ENCODE measurements around the gene STPG3.
"Not testable (repeated sequence)": the region's sequence is repeated elsewhere in the genome, so short reads cannot be mapped to it uniquely, and the experiment has no call there.

The STPG3 gene

DNA sequence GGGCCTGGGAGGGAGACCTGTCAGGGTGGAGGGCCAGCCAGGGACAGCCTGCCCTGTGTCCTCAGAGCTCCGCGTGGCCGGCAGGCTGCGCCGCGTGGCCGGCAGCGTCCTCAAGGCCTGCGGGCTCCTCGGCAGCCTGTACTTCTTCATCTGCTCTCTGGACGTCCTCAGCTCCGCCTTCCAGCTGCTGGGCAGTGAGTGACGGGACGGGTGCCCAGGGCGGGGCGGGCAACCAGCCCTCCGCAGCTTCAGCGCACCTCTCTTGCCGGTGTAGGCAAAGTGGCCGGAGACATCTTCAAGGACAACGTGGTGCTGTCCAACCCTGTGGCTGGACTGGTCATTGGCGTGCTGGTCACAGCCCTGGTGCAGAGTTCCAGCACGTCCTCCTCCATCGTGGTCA, 18.6 kb upstream of the STPG3 start:
- in situ Hi-C loops (cut with HindIII; ENCODE audit: low sequenced_read_pairs), result no loop called here

GRCh38 chr9:137233143-137233980, 17.7 kb upstream of the STPG3 start:
- in situ Hi-C loops (cut with HindIII; ENCODE audit: low sequenced_read_pairs), result no loop called here

DNA sequence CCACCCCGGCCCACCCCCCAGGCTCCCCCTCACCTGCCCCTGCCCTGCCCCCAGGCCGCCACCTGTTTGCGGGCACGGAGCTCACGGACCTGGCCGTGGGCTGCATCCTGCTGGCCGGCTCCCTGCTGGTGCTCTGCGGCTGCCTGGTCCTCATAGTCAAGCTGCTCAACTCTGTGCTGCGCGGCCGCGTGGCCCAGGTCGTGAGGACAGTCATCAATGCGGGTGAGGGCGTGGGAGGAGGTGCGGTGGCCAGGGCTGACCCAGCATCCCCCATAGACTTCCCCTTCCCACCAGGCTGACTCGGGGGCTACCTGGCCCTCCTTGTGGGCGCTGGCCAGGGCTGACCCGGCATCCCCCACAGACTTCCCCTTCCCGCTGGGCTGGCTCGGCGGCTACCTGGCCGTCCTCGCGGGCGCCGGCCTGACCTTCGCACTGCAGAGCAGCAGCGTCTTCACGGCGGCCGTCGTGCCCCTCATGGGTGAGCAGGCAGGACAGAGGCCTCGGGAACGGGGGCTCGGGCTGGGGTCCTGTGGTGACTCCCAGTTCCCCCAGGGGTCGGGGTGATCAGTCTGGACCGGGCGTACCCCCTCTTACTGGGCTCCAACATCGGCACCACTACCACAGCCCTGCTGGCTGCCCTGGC, 16.9 kb upstream of the STPG3 start:
- in situ Hi-C loops (cut with HindIII; ENCODE audit: low sequenced_read_pairs), result no loop called here

DNA sequence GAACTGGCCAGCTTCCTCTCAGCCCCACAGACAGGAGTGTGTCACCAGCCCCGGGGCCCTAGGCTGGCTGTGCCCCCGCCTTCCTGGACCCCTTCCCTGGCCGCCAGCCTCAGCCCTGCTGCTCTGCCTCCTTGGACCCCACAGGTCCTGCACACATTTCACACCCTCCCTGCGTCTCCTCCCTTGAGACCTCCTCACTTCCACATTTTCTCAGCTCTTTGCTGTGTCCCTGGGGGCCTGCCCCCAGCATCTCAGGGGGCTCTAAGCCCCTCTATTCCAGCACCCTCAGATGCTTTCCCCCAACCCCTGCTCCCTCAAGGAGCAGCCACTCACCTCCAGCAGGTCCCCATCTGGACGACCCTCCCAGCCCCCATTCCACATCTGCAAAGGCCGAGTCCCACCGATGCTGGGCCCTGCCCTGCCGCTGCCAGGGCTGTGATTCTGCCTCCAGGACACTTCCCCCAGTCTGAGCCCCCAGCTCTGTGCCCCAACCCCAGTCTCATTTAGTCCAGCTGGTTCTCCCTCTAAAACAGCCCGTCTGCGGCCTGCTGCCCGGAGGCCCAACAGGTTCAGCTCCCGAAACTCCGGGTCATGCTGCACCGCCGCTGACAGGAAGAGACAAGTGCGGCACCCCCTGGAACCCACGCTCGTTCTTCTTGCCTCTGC, 16.2 kb upstream of the STPG3 start:
- in situ Hi-C loops (cut with HindIII; ENCODE audit: low sequenced_read_pairs), result no loop called here

- in situ Hi-C loops (cut with HindIII; ENCODE audit: low sequenced_read_pairs), result no loop called here
Measured at GRCh38 chr9:137235424-137236237, 15.5 kb upstream of the STPG3 start.

- in situ Hi-C loops (cut with HindIII; ENCODE audit: low sequenced_read_pairs), result no loop called here
Measured at GRCh38 chr9:137236238-137236935, 14.7 kb upstream of the STPG3 start.

DNA sequence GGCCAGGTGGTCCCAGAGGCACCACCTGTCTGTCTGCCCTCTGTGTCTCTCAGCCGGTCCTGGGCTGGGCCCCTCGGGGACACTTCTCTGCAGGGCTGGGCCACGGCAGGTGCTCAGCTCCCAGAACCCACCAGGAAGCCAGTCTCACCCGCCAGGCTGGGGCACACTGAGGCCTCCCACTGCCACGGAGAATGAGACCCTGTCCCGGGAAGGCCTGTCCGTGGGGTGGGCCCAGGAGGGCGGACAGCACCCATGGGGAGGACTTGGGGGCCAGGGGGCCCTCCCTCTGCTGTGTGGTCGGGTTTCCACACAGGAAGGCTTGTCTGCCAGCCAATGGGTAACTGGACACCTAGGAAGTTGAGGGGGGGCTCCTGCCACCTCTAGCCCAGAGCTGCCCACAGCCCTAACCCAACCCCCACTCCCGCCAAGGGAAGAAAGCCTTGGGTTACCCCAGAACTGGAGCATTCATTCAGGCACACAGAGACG, 14.1 kb upstream of the STPG3 start:
- in situ Hi-C loops (cut with HindIII; ENCODE audit: low sequenced_read_pairs), result no loop called here

GRCh38 chr9:137237759-137238726, 13.0 kb upstream of the STPG3 start:
- in situ Hi-C loops (cut with HindIII; ENCODE audit: low sequenced_read_pairs), result no loop called here

- in situ Hi-C loops (cut with HindIII; ENCODE audit: low sequenced_read_pairs), result not testable (repeated sequence)
Measured at GRCh38 chr9:137239541-137240200, 11.4 kb upstream of the STPG3 start.

GRCh38 chr9:137240318-137240840, 10.7 kb upstream of the STPG3 start:
- in situ Hi-C loops (cut with HindIII; ENCODE audit: low sequenced_read_pairs), result no loop called here

DNA sequence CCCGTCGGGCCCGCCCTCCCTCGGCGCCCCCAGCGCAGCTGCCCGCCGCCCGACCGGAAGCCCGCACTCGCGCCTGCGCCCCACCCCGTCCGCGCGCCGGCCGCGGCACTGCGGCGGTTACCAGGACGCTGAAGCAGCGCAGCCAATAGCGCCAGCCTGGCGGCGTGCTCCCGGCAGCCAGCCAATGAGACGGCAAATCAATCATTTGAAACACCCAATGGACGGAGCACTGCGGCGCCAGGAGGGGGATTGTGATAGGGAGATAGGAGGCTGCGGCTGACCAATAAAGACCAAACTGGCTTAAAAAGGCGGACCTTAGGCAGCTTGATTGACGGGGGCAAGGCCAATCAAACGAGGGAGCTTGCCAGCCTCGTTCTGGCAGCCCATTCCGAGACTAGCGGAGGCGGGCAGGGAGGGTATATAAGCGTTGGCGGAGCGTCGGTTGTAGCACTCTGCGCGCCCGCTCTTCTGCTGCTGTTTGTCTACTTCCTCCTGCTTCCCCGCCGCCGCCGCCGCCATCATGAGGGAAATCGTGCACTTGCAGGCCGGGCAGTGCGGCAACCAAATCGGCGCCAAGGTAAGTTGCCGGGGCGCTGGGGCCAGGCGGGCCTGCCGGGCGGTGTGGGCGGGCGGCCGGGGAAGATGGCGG, 10.1 kb upstream of the STPG3 start, which contains the start of gene TUBB4B:
TUBB4B (plus strand) TSS at position 447 of the 649 bp plus-strand sequence; CDS start at position 521, 74 bp downstream.
- in situ Hi-C loops (cut with HindIII; ENCODE audit: low sequenced_read_pairs), result no loop called here

DNA sequence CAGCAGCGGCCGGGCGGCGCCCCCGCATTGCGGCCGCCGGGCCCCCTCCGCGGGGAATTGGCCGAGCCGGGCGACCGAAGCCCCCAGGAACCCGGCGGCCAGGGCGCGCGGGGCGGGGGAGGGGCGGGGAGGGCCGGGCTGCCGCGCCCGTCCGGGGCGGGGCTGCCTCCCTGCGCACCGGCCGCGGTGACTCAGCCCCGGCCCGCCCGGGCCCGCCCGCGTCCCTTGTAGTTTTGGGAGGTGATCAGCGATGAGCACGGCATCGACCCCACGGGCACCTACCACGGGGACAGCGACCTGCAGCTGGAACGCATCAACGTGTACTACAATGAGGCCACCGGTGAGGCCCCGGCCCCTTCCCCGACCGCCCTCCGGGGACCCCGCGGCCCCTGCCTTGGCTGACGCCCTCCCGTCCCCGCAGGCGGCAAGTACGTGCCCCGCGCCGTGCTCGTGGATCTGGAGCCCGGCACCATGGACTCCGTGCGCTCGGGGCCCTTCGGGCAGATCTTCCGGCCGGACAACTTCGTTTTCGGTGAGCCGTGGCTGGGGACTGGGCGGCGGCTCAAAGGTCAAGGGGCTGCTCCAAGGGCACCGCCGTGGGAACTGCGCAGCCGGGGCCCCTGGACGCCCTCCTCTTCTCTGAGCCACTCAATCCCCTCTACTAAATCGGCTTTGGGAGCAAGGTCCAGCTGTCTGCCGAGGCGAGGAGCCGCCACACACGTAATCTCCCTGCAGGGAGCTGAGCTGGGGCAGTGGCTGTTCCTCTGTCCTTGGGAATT, 9.4 kb upstream of the STPG3 start:
- in situ Hi-C loops (cut with HindIII; ENCODE audit: low sequenced_read_pairs), result no loop called here

DNA sequence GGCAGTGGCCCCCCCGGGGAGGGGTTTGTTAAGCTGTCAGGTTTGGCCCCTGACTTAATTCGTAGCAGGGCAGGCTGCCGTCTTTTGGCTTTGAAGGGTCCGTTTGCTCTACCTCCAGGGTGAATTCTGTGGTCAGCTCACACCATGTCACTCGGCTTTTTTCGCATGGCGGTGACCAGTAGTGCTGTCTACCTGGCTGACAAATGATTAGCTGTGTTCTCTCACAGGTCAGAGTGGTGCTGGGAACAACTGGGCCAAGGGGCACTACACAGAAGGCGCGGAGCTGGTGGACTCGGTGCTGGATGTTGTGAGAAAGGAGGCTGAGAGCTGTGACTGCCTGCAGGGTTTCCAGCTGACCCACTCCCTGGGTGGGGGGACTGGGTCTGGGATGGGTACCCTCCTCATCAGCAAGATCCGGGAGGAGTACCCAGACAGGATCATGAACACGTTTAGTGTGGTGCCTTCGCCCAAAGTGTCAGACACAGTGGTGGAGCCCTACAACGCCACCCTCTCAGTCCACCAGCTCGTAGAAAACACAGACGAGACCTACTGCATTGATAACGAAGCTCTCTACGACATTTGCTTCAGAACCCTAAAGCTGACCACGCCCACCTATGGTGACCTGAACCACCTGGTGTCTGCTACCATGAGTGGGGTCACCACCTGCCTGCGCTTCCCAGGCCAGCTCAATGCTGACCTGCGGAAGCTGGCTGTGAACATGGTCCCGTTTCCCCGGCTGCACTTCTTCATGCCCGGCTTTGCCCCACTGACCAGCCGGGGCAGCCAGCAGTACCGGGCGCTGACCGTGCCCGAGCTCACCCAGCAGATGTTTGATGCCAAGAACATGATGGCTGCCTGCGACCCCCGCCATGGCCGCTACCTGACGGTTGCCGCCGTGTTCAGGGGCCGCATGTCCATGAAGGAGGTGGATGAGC, 8.6 kb upstream of the STPG3 start:
- in situ Hi-C loops (cut with HindIII; ENCODE audit: low sequenced_read_pairs), result no loop called here

GRCh38 chr9:137243266-137243625, 7.8 kb upstream of the STPG3 start:
- in situ Hi-C loops (cut with HindIII; ENCODE audit: low sequenced_read_pairs), result not testable (repeated sequence)

DNA sequence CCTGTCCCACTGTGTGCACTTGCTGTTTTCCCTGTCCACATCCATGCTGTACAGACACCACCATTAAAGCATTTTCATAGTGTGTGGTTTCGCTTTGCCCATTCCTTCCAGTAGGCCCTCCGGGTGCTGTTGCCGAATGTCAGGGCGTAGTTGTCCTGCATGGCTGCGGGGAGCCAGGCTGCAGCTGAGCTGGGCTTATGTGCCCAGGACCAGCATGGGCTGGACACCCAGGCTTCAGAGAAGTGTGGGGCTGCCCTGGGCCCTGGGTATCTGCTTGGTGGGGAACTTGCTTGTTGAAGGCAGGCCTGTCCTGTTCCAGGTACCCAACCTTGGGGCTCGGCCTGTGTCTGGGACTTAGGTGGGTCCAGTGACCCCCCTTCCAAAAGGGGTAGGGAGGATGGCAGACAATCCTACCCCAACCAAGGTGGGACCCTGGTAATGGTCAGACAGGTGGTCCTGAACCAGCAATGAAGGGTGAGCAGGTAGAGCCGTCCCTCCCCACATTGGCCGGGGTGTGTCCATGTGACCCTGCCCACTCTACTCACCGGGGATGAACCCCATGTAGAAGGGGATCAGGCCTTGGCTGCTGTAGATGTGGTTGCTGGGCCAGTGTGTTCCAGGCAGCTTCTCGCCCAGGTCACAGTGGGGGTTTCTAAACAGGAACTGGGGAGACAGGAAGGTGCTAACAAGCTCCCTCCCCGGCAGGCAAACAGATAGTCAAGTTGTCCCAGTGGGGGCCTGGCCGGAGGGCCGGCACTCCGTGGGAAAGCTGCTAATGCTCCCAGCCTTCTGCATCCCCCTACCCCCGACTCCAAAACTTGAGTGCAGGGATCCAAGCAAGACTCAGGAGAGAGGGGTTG, 7.2 kb upstream of the STPG3 start:
- in situ Hi-C loops (cut with HindIII; ENCODE audit: low sequenced_read_pairs), result no loop called here
